GM10847 (cell line): ENCODE measurements around the gene ECI2.

ENCODE experiments used
- POLR2A ChIP-seq: IDR thresholded peaks from 2 replicates; pipeline ENCODE4 v1.6.1; 2011; ENCODE audit not compliant: insufficient read length; ENCODE audit errors: extremely low read depth

Gene ECI2

GRCh38 chr6:4162370-4162769 lies 27.0 kb upstream of the ECI2 start:
- no peak for TF ChIP-seq POLR2A

- TF ChIP-seq POLR2A, result no peak
Observed at GRCh38 chr6:4159491-4159890, 24.1 kb upstream of the ECI2 start.

GRCh38 chr6:4157506-4157905 lies 22.1 kb upstream of the ECI2 start:
- no peak for TF ChIP-seq POLR2A

- no peak for TF ChIP-seq POLR2A
Observed at GRCh38 chr6:4155848-4156466, 20.6 kb upstream of the ECI2 start.

GRCh38 chr6:4153514-4153985 lies 18.2 kb upstream of the ECI2 start:
- TF ChIP-seq POLR2A, result no peak

- no peak for TF ChIP-seq POLR2A
Observed at GRCh38 chr6:4145083-4145482, 9.7 kb upstream of the ECI2 start.

GRCh38 chr6:4139272-4139671 lies 3.9 kb upstream of the ECI2 start:
- TF ChIP-seq POLR2A, result no peak

GRCh38 chr6:4138186-4138585 lies 2.8 kb upstream of the ECI2 start:
- TF ChIP-seq POLR2A, result no peak

GRCh38 chr6:4136354-4136831 lies 1.0 kb upstream of the ECI2 start:
- TF ChIP-seq POLR2A, result no peak

GRCh38 chr6:4135665-4136353 lies 434 bp upstream of the ECI2 start:
- TF ChIP-seq POLR2A, result no peak

- no peak for TF ChIP-seq POLR2A
Observed at GRCh38 chr6:4133941-4134838, 1.2 kb downstream of the ECI2 start.

- TF ChIP-seq POLR2A, result no peak
Observed at GRCh38 chr6:4130357-4130987, 4.9 kb downstream of the ECI2 start.

- TF ChIP-seq POLR2A, result no peak
Observed at GRCh38 chr6:4129446-4129845, 5.9 kb downstream of the ECI2 start.

GRCh38 chr6:4128748-4129147 lies 6.6 kb downstream of the ECI2 start:
- no peak for TF ChIP-seq POLR2A

- no peak for TF ChIP-seq POLR2A
Observed at GRCh38 chr6:4128072-4128471, 7.3 kb downstream of the ECI2 start.
